H1 (cell line): ENCODE data around the gene SMURF2.

Source experiments
- ATF3 ChIP-seq: IDR thresholded peaks from 2 replicates; pipeline ENCODE4 v1.6.1; 2011; ENCODE audit warnings: low read depth, mild to moderate bottlenecking, low read length; ENCODE audit not compliant: insufficient read depth
- CTCF ChIP-seq, 3 experiments: IDR thresholded peaks; 1 replicate in 2 of 3; 2 replicates in 1 of 3; pipeline versions ENCODE4 v1.5.1 to v1.6.1; 2011; ENCODE audit warnings: low read length in 3 of 3, mild to moderate bottlenecking in 3 of 3, inconsistent platforms in 2 of 3, low read depth in 1 of 3, moderate library complexity in 1 of 3; ENCODE audit not compliant: insufficient read depth in 1 of 3; ENCODE audit errors: control extremely low read depth in 1 of 3
- EZH2 ChIP-seq: fragments of 200-600 bp; sonication (generic); IDR thresholded peaks from 2 replicates; pipeline ENCODE4 v1.7.1; 2012; ENCODE audit warnings: low read depth, mild to moderate bottlenecking, moderate library complexity, low read length, inconsistent platforms; ENCODE audit not compliant: severe bottlenecking
- GTF2F1 ChIP-seq: IDR thresholded peaks from 2 replicates; pipeline ENCODE4 v1.6.1; 2012; ENCODE audit warnings: low read depth, low read length, improper control_type of control experiment, borderline replicate concordance
- JUND ChIP-seq: IDR thresholded peaks from 2 replicates; pipeline ENCODE4 v1.6.1; 2011; ENCODE audit warnings: mild to moderate bottlenecking, improper control_type of control experiment, low read length
- MAX ChIP-seq: IDR thresholded peaks from 2 replicates; pipeline ENCODE4 v1.6.1; 2012; ENCODE audit warnings: inconsistent platforms
- RAD21 ChIP-seq, 2 experiments: IDR thresholded peaks in 1 of 2; conservative IDR thresholded peaks in 1 of 2; 2 replicates each; pipeline ENCODE4 v1.6.1; 2011; ENCODE audit warnings: low read depth in 2 of 2, low read length in 2 of 2, improper control_type of control experiment in 1 of 2, inconsistent platforms in 1 of 2, mild to moderate bottlenecking in 1 of 2, moderate library complexity in 1 of 2
- RFX5 ChIP-seq: IDR thresholded peaks from 2 replicates; pipeline ENCODE4 v1.6.1; 2011; ENCODE audit warnings: low read depth, low read length, improper control_type of control experiment, borderline replicate concordance
- SUZ12 ChIP-seq: fragments of 200-600 bp; sonication (generic); IDR thresholded peaks from 2 replicates; pipeline ENCODE4 v1.6.1; 2012; ENCODE audit warnings: mild to moderate bottlenecking, inconsistent platforms, low read length, moderate library complexity, mixed read lengths
- ZNF274 ChIP-seq: IDR thresholded peaks from 2 replicates; pipeline ENCODE4 v1.7.0; 2012; ENCODE audit warnings: low read length, borderline replicate concordance; ENCODE audit errors: extremely low read depth

- TF ChIP-seq RAD21 (IDR thresholded peaks at IDR 0.05 in 1 of 2, conservative IDR thresholded peaks at IDR 0.05 in 1 of 2; ENCODE audit: low read depth in 2 of 2, low read length in 2 of 2) (no peak), CTCF (IDR thresholded peaks at IDR 0.05; ENCODE audit: control extremely low read depth in 1 of 3, insufficient read depth in 1 of 3, low read depth in 1 of 3, low read length in 3 of 3) (no peak), EZH2 (no peak), SUZ12 (no peak), MAX (no peak), ATF3 (no peak), ZNF274 (no peak), RFX5 (no peak), JUND (no peak), GTF2F1 (no peak)
Measured at GRCh38 chr17:64531955-64532371, 130.1 kb downstream of the SMURF2 start.
